HAP-1 (cell line): ENCODE results near the gene MMS22L.

Experiments
- DNase-seq, 2 experiments: peaks; one replicate each; pipeline ENCODE4 v3.0.0-alpha.2; 2016 to 2020; ENCODE audit warnings: low spot score in 2 of 2
- H3K27me3 ChIP-seq: fragments of 250-450 bp; sonication (Bioruptor Pico); 2 replicates; pipeline ENCODE4 v1.5.1; 2020; ENCODE audit warnings: low read depth, mild to moderate bottlenecking, moderate library complexity
- H3K36me3 ChIP-seq: fragments of 250-450 bp; sonication (Bioruptor Pico); replicated peaks from 2 replicates; pipeline ENCODE4 v1.5.1; 2020; ENCODE audit warnings: mild to moderate bottlenecking
- H3K4me1 ChIP-seq: fragments of 250-450 bp; sonication (Bioruptor Pico); 2 replicates; pipeline ENCODE4 v1.5.1; 2020; ENCODE audit warnings: mild to moderate bottlenecking
- H3K4me3 ChIP-seq: fragments of 250-450 bp; sonication (Bioruptor Pico); 2 replicates; pipeline ENCODE4 v1.5.1; 2020; ENCODE audit warnings: mild to moderate bottlenecking, moderate library complexity
- H3K9me3 ChIP-seq: fragments of 250-450 bp; sonication (Bioruptor Pico); 2 replicates; pipeline ENCODE4 v1.5.1; 2020; ENCODE audit warnings: mild to moderate bottlenecking, moderate library complexity
- in situ Hi-C: fragments of 300-500 bp; cut with MboI; formaldehyde crosslinking; loops from 3 replicates; pipeline ENCODE4 v1.14.3; 2020; ENCODE audit warnings: low sequenced_read_pairs, inconsistent platforms, mixed read lengths

Gene MMS22L

GRCh38 chr6:97282726-97283617 lies at the start of gene MMS22L:
Gene MMS22L (minus strand): TSS chr6:97283216. CDS start chr6:97282477, 739 bp downstream.
- in situ Hi-C loops: no loop called here
- no peaks in the 10 kb centered on the region for H3K27me3 ChIP-seq
- DNase-seq: peak; percentile 88 to 95
- H3K4me3 ChIP-seq: peak within 1 kb of the TSS; percentile 92
- H3K4me1 ChIP-seq: peaks cover 8% of the 10 kb centered on the region
- no peaks in the 10 kb centered on the region for H3K9me3 ChIP-seq
- peaks cover 24% of the 10 kb centered on the region for H3K36me3 ChIP-seq

DNA sequence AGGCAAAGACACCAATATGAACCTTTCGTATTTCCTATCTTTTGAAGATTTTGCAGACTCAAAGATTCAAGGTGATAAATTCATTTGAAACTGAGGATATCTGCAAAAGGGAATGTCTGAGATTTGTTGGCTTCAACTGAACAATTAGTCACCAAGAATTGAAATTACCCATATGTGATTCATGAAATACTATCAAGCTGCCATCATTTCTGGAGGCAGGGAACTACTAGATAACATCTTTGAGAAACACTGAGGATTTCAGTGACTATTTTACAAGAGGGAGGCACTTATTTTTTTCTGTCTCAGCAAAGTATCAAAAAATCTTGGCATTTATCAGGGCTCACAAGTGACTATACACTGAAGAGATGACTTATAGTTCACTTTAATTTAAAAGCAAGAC lies 39.8 kb upstream of the MMS22L start:
- DNase-seq: no peak
- Histone ChIP-seq H3K27me3 (no peaks in the 10 kb centered on the region), H3K36me3 (no peaks in the 10 kb centered on the region), H3K4me1 (no peaks in the 10 kb centered on the region), H3K9me3 (no peaks in the 10 kb centered on the region), H3K4me3 (no peak overlapping the region)
- in situ Hi-C loops: no loop called here

GRCh38 chr6:97322226-97322625 lies 39.2 kb upstream of the MMS22L start:
- H3K27me3 ChIP-seq: no peaks in the 10 kb centered on the region
- no peaks in the 10 kb centered on the region for H3K36me3 ChIP-seq
- no peaks in the 10 kb centered on the region for H3K9me3 ChIP-seq
- in situ Hi-C loops: no loop called here
- no peak overlapping the region for H3K4me3 ChIP-seq
- no peaks in the 10 kb centered on the region for H3K4me1 ChIP-seq
- no peak for DNase-seq

- in situ Hi-C loops: no loop called here
- Histone ChIP-seq H3K4me1 (no peaks in the 10 kb centered on the region), H3K36me3 (no peaks in the 10 kb centered on the region), H3K27me3 (no peaks in the 10 kb centered on the region), H3K9me3 (no peaks in the 10 kb centered on the region), H3K4me3 (no peak overlapping the region)
- no peak for DNase-seq
Observed at GRCh38 chr6:97316978-97317377, 34.0 kb upstream of the MMS22L start.

- no peaks in the 10 kb centered on the region for H3K9me3 ChIP-seq
- DNase-seq: no peak
- in situ Hi-C loops: no loop called here
- peaks cover under 1% of the 10 kb centered on the region; the same call in 1 of the 2 replicates for H3K4me1 ChIP-seq
- no peak overlapping the region for H3K4me3 ChIP-seq
- H3K27me3 ChIP-seq: no peaks in the 10 kb centered on the region
- H3K36me3 ChIP-seq: no peaks in the 10 kb centered on the region
Observed at GRCh38 chr6:97312241-97312640, 29.2 kb upstream of the MMS22L start.

DNA sequence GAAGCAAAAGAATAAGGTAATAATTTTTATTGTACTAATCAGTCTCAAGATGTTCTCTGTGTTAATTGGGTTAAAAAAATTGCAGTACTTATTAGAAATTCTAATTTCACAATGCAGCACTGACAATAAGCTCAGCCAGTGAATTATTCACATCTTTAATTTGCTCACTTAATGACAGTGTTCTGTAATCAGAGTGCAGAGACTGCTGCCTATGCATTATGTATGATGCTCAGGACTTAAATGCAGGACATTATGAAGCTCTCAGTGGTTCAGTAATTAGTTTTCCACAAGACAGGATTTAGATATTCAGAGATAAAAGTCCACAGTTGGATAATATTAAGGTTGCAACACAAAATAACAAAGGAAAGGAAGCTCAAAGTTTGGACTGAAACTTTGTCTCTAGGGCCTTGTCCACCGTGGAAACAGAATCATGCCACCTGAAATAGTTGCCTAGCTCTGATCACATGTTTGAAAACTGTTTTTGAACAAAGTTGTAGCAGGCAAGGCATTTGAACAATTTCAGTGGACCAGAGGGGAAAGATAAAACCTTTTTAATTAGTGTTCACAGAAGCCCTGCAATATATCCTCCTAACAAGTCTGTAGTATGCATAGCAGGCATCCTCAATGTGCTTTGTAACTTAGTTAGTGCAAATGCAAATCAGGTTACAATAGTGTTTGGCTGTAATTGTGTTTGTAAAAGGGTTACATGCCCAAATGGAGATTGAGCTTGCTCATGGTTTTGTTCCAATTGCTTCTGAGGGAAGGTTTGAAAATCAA lies 23.7 kb upstream of the MMS22L start:
- Histone ChIP-seq H3K4me1 (peaks cover 4% of the 10 kb centered on the region; the same call in 1 of the 2 replicates), H3K4me3 (no peak overlapping the region), H3K9me3 (no peaks in the 10 kb centered on the region), H3K36me3 (no peaks in the 10 kb centered on the region), H3K27me3 (no peaks in the 10 kb centered on the region)
- peak in 1 of 2 experiments; percentile 41 for DNase-seq
- in situ Hi-C loops: no loop called here

DNA sequence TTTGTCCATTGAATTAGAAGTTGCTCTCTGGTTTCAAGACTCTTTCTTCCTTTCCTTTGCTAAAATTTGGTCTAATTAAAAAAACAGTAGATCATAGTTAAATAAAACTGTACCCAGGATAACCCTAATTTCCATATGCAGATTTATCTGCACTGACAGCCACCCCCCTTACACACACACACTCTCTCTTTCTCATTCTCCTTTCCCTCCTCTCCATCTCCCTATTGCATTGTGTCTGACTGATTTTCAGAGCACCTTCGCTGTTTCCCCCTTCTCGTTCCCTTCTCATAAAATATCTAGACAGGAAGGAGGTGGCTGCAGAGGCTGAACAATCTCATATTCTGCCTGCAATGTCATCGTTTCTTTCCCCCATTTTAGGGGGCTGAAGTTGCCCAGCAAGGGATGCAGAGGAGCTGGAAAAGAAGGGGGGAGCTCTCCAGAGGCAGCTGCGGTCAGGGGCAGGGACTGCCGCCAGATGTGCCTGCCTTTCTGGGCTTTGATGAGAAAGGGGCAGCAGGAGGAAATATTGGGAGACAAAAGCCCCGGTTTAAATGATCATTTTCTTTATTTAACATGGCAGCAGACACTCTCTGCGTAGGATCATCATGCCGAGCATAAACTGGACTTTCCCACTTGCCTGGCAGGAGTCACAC lies 22.5 kb upstream of the MMS22L start:
- peaks cover 4% of the 10 kb centered on the region; the same call in 1 of the 2 replicates for H3K4me1 ChIP-seq
- H3K4me3 ChIP-seq: no peak overlapping the region
- H3K36me3 ChIP-seq: no peaks in the 10 kb centered on the region
- no peaks in the 10 kb centered on the region for H3K9me3 ChIP-seq
- in situ Hi-C loops: no loop called here
- DNase-seq: no peak
- H3K27me3 ChIP-seq: no peaks in the 10 kb centered on the region

GRCh38 chr6:97304701-97305100 lies 21.7 kb upstream of the MMS22L start:
- Histone ChIP-seq H3K27me3 (no peaks in the 10 kb centered on the region), H3K4me3 (no peak overlapping the region), H3K4me1 (peaks cover 4% of the 10 kb centered on the region; the same call in 1 of the 2 replicates), H3K36me3 (no peaks in the 10 kb centered on the region), H3K9me3 (no peaks in the 10 kb centered on the region)
- DNase-seq: no peak
- in situ Hi-C loops: no loop called here

- in situ Hi-C loops: no loop called here
- peaks cover 3% of the 10 kb centered on the region; the same call in 1 of the 2 replicates for H3K4me1 ChIP-seq
- DNase-seq: peak in 1 of 2 experiments; percentile 29
- no peaks in the 10 kb centered on the region for H3K9me3 ChIP-seq
- H3K4me3 ChIP-seq: no peak overlapping the region
- no peaks in the 10 kb centered on the region for H3K36me3 ChIP-seq
- H3K27me3 ChIP-seq: no peaks in the 10 kb centered on the region
Observed at GRCh38 chr6:97294451-97294850, 11.4 kb upstream of the MMS22L start.

GRCh38 chr6:97293198-97293696 lies 10.2 kb upstream of the MMS22L start:
- in situ Hi-C loops: no loop called here
- no peak for DNase-seq
- no peak overlapping the region for H3K4me3 ChIP-seq
- no peaks in the 10 kb centered on the region for H3K27me3 ChIP-seq
- H3K36me3 ChIP-seq: no peaks in the 10 kb centered on the region
- peaks cover 3% of the 10 kb centered on the region; the same call in 1 of the 2 replicates for H3K4me1 ChIP-seq
- no peaks in the 10 kb centered on the region for H3K9me3 ChIP-seq

- H3K4me3 ChIP-seq: no peak overlapping the region
- H3K36me3 ChIP-seq: no peaks in the 10 kb centered on the region
- H3K9me3 ChIP-seq: no peaks in the 10 kb centered on the region
- no peak for DNase-seq
- peaks cover 3% of the 10 kb centered on the region; the same call in 1 of the 2 replicates for H3K4me1 ChIP-seq
- in situ Hi-C loops: no loop called here
- no peaks in the 10 kb centered on the region for H3K27me3 ChIP-seq
Observed at GRCh38 chr6:97292671-97293070, 9.7 kb upstream of the MMS22L start.

DNA sequence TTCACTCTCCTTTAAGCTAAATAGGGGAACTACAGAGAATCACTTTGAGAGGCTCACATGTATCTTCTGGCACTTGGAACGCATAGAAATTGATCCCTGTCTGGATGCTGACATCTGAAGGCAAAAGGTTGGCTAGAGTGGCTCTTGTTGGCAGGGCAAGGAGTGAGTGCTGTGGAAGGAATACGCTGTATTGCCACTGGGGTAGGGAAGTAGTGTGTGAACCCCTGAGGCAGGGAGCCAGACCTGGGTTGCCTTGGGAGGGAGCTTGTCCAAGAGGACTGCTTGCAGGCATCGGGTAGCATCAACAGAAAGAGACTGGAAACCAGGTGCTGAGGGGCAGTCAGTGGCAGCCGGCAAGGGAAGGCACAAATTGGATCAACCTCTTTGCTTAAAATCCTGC lies 8.9 kb upstream of the MMS22L start:
- in situ Hi-C loops: no loop called here

DNA sequence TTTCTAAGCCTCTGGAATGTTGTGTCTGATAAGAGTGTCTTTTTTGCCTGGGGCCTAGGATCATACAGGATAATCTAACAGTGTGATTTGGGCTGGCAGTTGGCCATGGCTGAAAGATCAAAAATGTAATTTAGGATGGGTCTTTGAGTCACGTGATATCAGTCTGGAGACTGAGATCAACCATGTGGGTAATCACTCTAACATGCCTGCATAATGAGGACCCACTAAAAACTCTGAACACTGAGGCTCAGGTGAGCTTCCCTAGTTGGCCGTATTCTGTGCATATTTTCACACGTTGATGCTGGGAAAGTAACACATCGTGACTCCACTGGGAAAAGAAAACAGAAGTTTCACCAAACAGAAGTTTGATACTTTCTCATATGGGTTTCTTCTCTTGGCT lies 6.3 kb upstream of the MMS22L start:
- H3K27me3 ChIP-seq: no peaks in the 10 kb centered on the region
- in situ Hi-C loops: no loop called here

More for the DNA sequence above, 8.9 kb upstream of the MMS22L start:
- no peaks in the 10 kb centered on the region for H3K9me3 ChIP-seq
- peaks cover 3% of the 10 kb centered on the region; the same call in 1 of the 2 replicates for H3K4me1 ChIP-seq
- no peaks in the 10 kb centered on the region for H3K27me3 ChIP-seq
- no peak for DNase-seq
- no peaks in the 10 kb centered on the region for H3K36me3 ChIP-seq
- H3K4me3 ChIP-seq: no peak overlapping the region

More for the DNA sequence above, 6.3 kb upstream of the MMS22L start:
- no peak overlapping the region for H3K4me3 ChIP-seq
- peaks cover under 1% of the 10 kb centered on the region; the same call in 1 of the 2 replicates for H3K4me1 ChIP-seq
- no peaks in the 10 kb centered on the region for H3K36me3 ChIP-seq
- no peak for DNase-seq
- H3K9me3 ChIP-seq: no peaks in the 10 kb centered on the region
